GM21717 (cell line): ENCODE data around the gene SEM1.
"Not testable (repeated sequence)": the region's sequence is repeated elsewhere in the genome, so short reads cannot be mapped to it uniquely, and the experiment has no call there.

Source experiments
- ATAC-seq: cut with Tn5 transposase; IDR thresholded peaks from one replicate; pipeline ENCODE4 v1.9.1; 2021; ENCODE audit warnings: mild to moderate bottlenecking, moderate library complexity; ENCODE audit not compliant: unreplicated experiment

SEM1 gene

DNA sequence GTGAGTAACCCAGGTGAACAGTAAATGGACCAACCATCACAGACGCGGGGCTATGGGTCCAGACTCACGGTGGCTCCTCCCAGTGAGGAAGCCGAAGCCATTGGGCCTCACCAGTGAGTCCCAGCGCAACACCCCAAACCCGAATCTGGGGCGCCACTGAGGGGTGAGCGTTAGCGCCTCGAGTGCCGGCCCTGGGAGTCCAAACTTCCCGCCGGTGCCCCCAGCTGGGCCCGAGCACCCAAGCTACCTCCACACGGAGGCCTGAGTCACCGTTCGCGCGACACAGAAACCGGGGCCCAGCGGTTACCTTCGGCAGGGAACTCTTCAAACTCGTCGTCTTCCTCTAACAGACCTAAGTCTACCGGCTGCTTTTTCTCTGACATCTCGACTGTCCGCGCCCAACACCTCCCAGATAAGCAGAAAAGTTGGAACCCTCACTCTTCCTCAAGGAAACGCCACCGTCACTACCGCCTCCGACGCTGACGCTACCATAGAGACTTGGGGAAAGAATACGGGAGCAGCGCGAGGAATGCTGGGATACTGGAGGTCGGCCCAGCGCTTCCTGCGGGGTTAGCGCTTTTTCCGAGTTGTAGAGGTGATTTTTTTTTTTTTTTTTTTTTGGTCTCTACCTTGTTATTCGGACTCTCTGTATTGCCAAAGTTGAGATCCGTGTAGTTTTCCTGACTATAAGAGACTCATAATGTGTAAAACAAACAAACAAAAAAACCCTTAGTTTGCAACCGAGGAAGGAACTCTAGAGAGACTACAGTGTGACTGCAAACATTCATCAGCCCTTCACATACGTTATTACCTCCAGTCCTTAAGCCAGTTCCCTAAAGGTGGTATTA lies at the start of gene SEM1:
Gene SEM1, minus strand, starts transcription at position 466 of the 848 bp plus-strand sequence. Its CDS starts 83 bp downstream, at position 383.
- ATAC-seq, result peak; percentile 96

DNA sequence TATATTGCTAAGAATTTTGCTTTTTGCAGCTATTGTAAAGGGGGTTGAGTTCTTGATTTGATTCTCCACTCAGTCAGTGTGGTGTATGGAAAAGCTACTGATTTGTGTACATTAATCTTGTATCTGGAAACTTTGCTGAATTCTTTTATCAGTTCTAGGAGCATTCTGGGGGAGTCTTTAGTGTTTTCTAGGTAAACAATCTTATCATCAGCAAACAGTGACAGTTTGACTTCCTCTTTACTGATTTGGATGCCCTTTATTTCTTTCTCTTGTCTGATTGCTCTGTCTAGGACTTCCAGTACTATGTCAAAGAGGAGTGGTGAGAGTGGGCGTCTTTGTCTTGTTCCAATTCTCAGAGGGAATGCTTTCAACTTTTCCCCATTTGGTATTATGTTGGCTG lies 48.2 kb upstream of the SEM1 start:
- ATAC-seq, result not testable (repeated sequence)

DNA sequence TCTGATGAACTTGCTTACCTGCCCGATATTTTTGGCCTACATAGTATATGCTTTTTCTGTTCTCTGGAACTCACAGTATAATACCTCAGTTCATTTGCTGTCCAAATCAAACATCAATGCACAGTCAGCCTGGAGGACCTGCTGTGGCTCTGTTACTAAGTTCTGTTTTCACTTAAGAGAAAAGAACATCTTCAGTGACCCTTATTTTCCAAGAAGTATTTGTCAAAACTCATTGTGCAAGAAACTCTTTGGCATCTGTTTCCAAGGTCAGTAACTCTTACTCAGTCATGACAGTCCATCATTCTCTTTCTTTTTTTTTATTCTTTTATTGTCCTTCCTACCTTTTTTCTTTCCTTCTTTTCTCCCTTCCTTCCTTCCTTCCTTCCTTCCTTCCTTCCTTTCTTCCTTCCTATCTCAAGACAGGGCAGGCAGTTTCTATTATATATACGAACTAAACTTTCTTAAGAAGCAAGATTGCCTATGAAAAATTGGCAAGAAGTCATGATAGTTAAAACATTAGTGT lies 37.8 kb upstream of the SEM1 start:
- ATAC-seq, result no peak

- no peak for ATAC-seq
These were observed 30.5 kb upstream of the SEM1 start for GRCh38 chr7:96740130-96740529.

DNA sequence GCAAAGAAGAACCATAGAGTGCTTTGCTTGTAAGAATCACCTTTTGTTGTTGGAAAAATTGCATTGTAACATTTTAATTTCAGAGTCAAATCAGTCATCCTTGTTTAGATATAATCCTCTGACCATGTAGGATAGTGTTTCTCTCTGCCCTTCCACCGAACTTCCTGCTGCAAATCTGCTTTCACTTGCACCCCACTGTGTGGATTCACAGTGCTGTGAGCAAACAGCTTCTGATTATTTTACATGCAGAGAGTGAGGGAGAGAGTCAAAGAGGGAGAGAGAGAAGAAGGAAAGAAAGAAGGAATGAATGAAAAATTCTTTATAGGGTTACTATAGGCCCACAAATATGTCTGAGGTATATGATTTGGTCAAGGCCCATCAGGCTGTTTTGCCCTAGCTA lies 30.0 kb upstream of the SEM1 start:
- no peak for ATAC-seq

GRCh38 chr7:96739167-96739566 lies 29.5 kb upstream of the SEM1 start:
- ATAC-seq, result no peak

DNA sequence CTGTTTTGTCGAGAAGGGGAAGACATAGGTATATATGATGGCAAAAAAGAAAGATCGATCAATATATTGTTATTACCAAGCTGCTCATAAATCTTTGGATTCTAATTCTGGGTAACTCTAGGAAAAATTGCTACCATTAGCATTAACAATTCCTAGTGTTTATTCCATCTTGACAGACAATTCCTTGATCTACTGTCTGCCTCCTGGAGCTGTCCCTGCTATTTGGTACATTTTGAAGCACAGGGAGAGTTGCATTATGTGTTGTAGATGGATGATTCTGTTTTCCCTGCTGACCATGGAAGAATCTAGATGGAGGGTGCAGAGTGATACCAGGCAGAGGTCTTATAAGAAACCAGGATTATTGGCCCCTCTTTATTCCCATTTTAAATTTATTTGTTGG lies 29.1 kb upstream of the SEM1 start:
- ATAC-seq, result no peak

DNA sequence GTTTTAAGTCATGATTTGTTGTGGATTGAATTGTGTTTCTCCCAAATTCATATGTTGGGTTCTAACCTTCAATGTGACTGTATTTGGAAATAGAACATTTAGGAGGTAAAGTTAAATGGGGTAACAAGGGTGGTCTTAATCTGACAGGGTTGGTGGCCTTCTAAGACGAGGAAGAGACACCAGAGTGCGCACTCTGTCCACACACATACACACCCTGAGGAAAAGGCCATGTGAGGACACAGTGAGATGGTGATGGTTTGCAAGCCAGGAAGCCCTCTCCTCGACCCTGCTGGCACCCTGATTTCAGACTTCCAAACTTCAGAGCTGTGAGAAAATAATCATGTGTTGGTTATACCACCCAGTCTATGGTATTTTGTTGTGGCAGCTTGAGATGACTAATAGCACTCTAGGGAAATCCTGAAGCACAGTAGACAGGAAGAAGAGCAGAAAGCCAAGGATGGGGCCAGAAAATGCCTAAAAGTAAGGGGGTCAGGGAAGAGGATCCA lies 28.0 kb upstream of the SEM1 start:
- no peak for ATAC-seq

DNA sequence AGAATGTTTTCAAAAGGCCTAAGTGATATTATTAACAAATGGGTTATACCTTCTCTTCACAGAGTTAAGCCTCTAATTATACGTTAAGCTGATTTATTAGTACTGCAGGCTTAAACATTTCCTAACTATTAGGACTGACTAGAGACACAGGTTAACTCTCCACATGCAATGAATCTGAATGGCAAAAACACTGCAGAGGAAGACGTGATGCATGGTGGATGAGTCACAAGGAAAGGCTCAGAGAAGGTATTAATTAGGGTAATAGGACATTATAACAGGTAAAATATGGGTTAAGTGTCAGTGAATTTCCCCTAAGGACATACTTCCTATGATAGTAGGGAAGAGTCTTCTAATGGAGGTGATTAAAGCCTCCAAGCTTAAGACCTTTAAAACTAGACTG lies 24.7 kb upstream of the SEM1 start:
- ATAC-seq, result no peak

DNA sequence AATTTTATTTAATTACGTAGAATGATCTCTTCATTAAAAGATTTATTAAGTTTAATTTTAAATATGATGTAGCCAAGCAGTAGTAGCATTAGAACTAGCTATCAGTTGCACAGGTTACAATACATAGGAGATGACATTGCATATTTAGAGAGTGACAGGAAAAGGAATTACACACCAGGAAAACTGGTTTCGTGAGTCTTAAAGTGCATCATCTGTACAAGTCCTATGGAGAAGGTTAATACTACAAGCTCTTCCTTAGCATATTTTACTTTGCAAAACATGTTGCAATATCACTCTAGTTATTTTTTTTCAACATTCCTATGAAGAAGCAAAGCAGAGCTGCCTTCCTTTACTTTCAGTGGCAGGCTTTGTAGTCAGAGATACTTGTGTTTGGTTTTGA lies 20.2 kb upstream of the SEM1 start:
- no peak for ATAC-seq

GRCh38 chr7:96728139-96728538 lies 18.5 kb upstream of the SEM1 start:
- no peak for ATAC-seq

GRCh38 chr7:96727534-96728088 lies 18.0 kb upstream of the SEM1 start:
- ATAC-seq, result no peak

DNA sequence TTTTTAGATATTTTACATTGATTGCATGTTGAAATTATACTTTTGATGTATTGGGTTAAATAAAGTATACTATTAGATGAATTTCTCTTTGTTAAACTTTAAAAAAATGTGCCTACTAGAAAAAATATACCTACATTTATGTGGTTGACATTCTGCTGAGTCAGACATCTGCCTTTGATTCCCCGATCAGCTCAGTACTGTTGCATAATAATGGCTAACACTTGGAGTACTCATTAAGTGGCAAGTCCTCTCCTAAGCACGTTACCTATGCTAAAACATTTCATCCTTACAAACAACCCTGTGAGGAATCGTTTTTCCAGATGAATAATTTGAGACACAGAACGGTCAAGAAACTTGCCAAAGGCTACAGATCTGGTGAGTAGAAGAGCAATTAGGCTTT lies 14.0 kb upstream of the SEM1 start:
- no peak for ATAC-seq

GRCh38 chr7:96722928-96723327 lies 13.3 kb upstream of the SEM1 start:
- not testable (repeated sequence) for ATAC-seq

GRCh38 chr7:96720843-96721242 lies 11.2 kb upstream of the SEM1 start:
- no peak for ATAC-seq

DNA sequence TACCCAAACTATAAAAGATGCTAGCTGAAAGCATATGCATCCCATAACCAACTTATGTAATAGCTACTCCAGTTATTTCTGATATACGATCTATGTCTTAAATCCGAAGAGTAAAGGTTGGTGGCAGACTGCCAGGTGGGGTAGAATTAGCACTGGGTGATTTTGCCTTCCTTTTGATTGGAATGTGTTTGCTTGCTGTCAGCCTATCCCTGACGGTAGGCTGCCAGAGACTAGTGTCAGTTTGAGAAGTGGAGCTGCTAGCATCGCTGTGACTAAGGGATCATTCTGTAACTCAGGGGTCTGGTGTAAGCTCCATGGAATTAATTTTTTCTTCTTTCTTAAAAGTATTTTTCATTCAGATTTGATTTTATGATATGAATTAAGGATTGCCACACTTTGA lies 9.5 kb upstream of the SEM1 start:
- ATAC-seq, result no peak

DNA sequence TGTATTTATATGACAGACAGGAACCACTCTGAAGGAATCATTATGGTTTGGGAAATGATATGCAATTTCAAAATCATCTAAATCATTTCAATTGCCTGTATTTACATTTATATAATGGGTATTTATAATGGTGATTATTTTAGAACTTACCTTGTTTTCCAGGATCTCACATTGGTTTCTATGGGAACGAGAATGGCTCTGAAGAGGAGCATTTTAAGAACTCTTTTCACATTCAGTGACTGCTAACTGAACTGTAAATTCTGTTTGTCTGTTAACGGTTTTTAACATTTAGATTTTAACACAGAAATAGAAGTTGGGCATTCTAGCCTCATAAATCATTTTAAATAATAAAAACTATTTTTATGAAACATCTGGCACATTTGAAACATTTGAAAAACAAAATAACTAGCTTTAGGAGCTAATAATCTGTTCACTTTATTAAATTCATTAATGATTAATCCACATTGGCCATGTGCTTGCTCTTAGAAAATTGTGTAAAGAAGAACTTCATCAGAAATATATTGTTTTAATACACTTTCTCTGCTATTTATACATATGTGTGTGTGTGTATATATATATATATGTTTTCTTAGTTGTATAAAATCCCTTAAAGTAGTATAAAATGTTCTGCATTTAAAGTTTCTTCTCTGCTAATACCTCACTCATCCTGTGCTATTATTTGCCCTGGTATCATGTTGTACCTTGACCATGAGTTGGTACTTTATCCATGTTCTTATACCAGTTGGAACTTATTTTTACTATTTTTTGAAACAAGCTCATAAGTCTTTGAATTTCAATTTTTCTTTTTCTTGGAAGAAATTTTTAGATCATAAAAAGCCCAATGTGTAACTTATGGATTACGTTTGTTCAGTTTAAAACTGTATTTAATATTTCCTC lies 8.7 kb upstream of the SEM1 start:
- ATAC-seq, result no peak

- ATAC-seq, result no peak
These were observed 3.4 kb upstream of the SEM1 start for GRCh38 chr7:96713037-96713436.

DNA sequence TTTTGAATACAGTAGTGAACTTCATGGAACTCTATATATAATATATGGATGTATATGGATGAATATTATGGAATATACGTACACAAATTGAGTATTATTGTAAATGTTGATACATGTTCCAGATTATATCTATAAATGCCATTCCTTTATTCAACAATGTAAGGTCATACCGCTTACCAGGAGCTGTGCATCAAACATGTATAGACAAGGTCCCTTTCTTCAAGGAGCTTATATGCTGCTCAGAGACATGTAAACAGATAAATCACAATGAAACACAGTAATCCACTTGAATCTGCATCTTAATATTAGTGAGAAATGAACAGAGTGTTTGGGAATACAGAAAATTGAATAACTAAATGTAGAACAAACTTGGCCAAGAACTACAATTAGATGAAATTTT lies 898 bp upstream of the SEM1 start:
- ATAC-seq, result no peak

GRCh38 chr7:96708872-96709271 lies 774 bp downstream of the SEM1 start:
- ATAC-seq, result no peak
